ENCODE results near the gene DPP10.

DNA sequence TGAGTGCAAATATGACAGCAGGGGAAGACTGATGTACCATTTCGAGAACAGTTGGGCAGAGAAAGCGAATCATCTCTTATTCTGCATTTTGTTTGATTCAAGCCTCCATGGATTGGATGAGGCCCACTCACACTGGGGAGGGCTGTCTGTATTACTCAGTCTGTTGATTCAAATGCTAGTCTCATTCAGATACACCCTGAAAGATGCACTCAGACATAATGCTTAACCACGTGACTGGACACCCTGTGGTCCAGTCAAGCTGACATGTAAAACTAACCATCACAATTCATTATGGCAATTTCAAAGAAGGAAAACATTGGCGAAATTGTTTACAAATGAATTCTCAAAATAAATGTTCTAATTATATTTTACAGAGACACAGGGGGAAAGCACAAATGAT is 1210.2 kb downstream of the DPP10 start:
- TF ChIP-seq POLR2AphosphoS5 (IDR thresholded peaks at IDR 0.05; ENCODE audit: low read length) (no peak), DPF2 (IDR thresholded peaks at IDR 0.05) (no peak), EZH2 (IDR thresholded peaks at IDR 0.05; ENCODE audit: borderline replicate concordance, control insufficient read depth, low read depth, low read length) (no peak), SIN3A (IDR thresholded peaks at IDR 0.05; ENCODE audit: low read depth, low read length) (no peak), JUND (IDR thresholded peaks at IDR 0.05; ENCODE audit: low read depth, low read length) (no peak), YY1 (IDR thresholded peaks at IDR 0.05; ENCODE audit: low read depth, low read length) (no peak), CREM (IDR thresholded peaks at IDR 0.05; ENCODE audit: low read depth) (no peak), ESRRA (IDR thresholded peaks at IDR 0.05; ENCODE audit: low read length) (no peak), SP1 (IDR thresholded peaks at IDR 0.05; ENCODE audit: low read depth, low read length) (no peak)
- TF ChIP-seq, protein P1, sequence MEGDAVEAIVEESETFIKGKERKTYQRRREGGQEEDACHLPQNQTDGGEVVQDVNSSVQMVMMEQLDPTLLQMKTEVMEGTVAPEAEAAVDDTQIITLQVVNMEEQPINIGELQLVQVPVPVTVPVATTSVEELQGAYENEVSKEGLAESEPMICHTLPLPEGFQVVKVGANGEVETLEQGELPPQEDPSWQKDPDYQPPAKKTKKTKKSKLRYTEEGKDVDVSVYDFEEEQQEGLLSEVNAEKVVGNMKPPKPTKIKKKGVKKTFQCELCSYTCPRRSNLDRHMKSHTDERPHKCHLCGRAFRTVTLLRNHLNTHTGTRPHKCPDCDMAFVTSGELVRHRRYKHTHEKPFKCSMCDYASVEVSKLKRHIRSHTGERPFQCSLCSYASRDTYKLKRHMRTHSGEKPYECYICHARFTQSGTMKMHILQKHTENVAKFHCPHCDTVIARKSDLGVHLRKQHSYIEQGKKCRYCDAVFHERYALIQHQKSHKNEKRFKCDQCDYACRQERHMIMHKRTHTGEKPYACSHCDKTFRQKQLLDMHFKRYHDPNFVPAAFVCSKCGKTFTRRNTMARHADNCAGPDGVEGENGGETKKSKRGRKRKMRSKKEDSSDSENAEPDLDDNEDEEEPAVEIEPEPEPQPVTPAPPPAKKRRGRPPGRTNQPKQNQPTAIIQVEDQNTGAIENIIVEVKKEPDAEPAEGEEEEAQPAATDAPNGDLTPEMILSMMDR (IDR thresholded peaks at IDR 0.05 in 2 of 3, conservative IDR thresholded peaks at IDR 0.05 in 1 of 3; ENCODE audit: control insufficient read depth in 2 of 3, extremely low read depth in 1 of 3, insufficient read depth in 1 of 3, low read depth in 3 of 3, low read length in 3 of 3) = no peak
- TF ChIP-seq, protein P2, sequence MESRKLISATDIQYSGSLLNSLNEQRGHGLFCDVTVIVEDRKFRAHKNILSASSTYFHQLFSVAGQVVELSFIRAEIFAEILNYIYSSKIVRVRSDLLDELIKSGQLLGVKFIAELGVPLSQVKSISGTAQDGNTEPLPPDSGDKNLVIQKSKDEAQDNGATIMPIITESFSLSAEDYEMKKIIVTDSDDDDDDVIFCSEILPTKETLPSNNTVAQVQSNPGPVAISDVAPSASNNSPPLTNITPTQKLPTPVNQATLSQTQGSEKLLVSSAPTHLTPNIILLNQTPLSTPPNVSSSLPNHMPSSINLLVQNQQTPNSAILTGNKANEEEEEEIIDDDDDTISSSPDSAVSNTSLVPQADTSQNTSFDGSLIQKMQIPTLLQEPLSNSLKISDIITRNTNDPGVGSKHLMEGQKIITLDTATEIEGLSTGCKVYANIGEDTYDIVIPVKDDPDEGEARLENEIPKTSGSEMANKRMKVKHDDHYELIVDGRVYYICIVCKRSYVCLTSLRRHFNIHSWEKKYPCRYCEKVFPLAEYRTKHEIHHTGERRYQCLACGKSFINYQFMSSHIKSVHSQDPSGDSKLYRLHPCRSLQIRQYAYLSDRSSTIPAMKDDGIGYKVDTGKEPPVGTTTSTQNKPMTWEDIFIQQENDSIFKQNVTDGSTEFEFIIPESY (IDR thresholded peaks at IDR 0.05) = no peak

Data from GM12878 (cell line).